GM12878 (cell line): ENCODE results near the gene TFCP2L1. TPM values are rescaled to one million over a fixed set of nuclear protein-coding genes. Genes with fewer than 3 reads are reported as not detected.

ENCODE experiments used
- ATAC-seq: fragments of 200-7000 bp; cut with Tn5 transposase; 3 replicates; pipeline ENCODE4 v1.9.1; 2020; ENCODE audit warnings: mild to moderate bottlenecking, moderate library complexity
- BruUV-seq: library from RNA; stranded (reverse); fragments of 400-500 nt; replicated peaks from 2 replicates; lab custom pipeline; 2021; lab: Mats Ljungman, UMichigan
- CTCF ChIA-PET: fragments of 300-600 bp; sonication (Branson Sonifier 250); formaldehyde crosslinking; extraction: SDS; loops from one replicate; lab custom pipeline; 2021; ENCODE audit warnings: inconsistent platforms; lab: Yijun Ruan, JAX
- POLR2A ChIA-PET: fragments of 350-600 bp; formaldehyde crosslinking; extraction: SDS; loops from one replicate; lab custom pipeline; 2021; ENCODE audit warnings: inconsistent platforms; lab: Charles Lee
- RAD21 ChIA-PET: fragments of 300-600 bp; sonication (Branson Sonifier 250); formaldehyde crosslinking; loops from one replicate; lab custom pipeline; 2023; ENCODE audit warnings: antibody characterized with exemption; ENCODE audit not compliant: unreplicated experiment; lab: Charles Lee
- SMC1A ChIA-PET: fragments of 300-600 bp; sonication (Branson Sonifier 250); formaldehyde crosslinking; loops from one replicate; lab custom pipeline; 2023; ENCODE audit not compliant: unreplicated experiment, uncharacterized antibody; lab: Charles Lee
- DNase-seq: peaks from one replicate; pipeline ENCODE4 v3.0.0-alpha.2; 2011; ENCODE audit warnings: low read depth, low spot score
- FAIRE-seq: peaks from 3 replicates; lab custom pipeline; 2011; peaks lifted over from hg19 to GRCh38; lab: Jason Lieb, UNC
- H2AFZ ChIP-seq: 2 replicates; pipeline ENCODE4 v1.6.0; 2011; ENCODE audit warnings: low read depth, low read length, control low read depth; ENCODE audit not compliant: control insufficient read depth
- H3K27ac ChIP-seq: 2 replicates; pipeline ENCODE4 v1.5.1; 2011; ENCODE audit warnings: control low read depth; ENCODE audit not compliant: control insufficient read depth, insufficient read depth
- H3K27me3 ChIP-seq, 2 experiments: replicated peaks in 1 of 2; 2 replicates each; pipeline versions ENCODE4 v1.6.0 to v1.6.1; 2011; ENCODE audit warnings: low read length in 1 of 2; ENCODE audit not compliant: control insufficient read depth in 2 of 2, insufficient read depth in 2 of 2
- H3K36me3 ChIP-seq, 2 experiments: 2 replicates each; pipeline ENCODE4 v1.5.1; 2011; ENCODE audit warnings: low read length in 1 of 2; ENCODE audit not compliant: control insufficient read depth in 2 of 2, insufficient read depth in 2 of 2
- H3K4me1 ChIP-seq: 2 replicates; pipeline ENCODE4 v1.6.1; 2011; ENCODE audit warnings: mild to moderate bottlenecking, low read length, moderate library complexity, mixed read lengths; ENCODE audit not compliant: control insufficient read depth, insufficient read depth
- H3K4me2 ChIP-seq: 2 replicates; pipeline ENCODE4 v1.6.0; 2011; ENCODE audit warnings: control low read depth; ENCODE audit not compliant: control insufficient read depth, insufficient read depth
- H3K4me3 ChIP-seq: fragments of 200-600 bp; sonication (generic); 2 replicates; pipeline ENCODE4 v1.5.1; 2016
- H3K79me2 ChIP-seq: 2 replicates; pipeline ENCODE4 v1.6.0; 2011; ENCODE audit warnings: low read length; ENCODE audit not compliant: control insufficient read depth, insufficient read depth
- H3K9ac ChIP-seq: 2 replicates; pipeline ENCODE4 v1.8.0; 2011; ENCODE audit warnings: low read length, control low read depth, mixed read lengths; ENCODE audit not compliant: control insufficient read depth, insufficient read depth
- H3K9me3 ChIP-seq: replicated peaks from 3 replicates; pipeline ENCODE4 v1.5.1; 2011; ENCODE audit warnings: mild to moderate bottlenecking, low read length; ENCODE audit not compliant: control insufficient read depth, insufficient read depth
- H4K20me1 ChIP-seq: 2 replicates; pipeline ENCODE4 v1.6.0; 2011; ENCODE audit not compliant: control insufficient read depth, insufficient read depth
- RBBP5 ChIP-seq: fragments of 200-600 bp; sonication (generic); conservative IDR thresholded peaks from 2 replicates; pipeline ENCODE4 v1.6.1; 2016
- RCOR1 ChIP-seq: conservative IDR thresholded peaks from 2 replicates; pipeline ENCODE4 v1.6.1; 2012; ENCODE audit warnings: low read depth, low read length, improper control_type of control experiment
- SKIL ChIP-seq: fragments of 450-650 bp; IDR thresholded peaks from 2 replicates; pipeline ENCODE4 v1.6.1; 2017; ENCODE audit warnings: mild to moderate bottlenecking, low read depth, inconsistent platforms; ENCODE audit not compliant: poor library complexity, severe bottlenecking
- SREBF1 ChIP-seq: IDR thresholded peaks from 2 replicates; pipeline ENCODE4 v1.6.1; 2012; ENCODE audit warnings: mild to moderate bottlenecking, low read length
- SUPT20H ChIP-seq: IDR thresholded peaks from 2 replicates; pipeline ENCODE4 v1.6.1; 2011; ENCODE audit warnings: low read depth, mild to moderate bottlenecking, low read length, moderate library complexity, borderline replicate concordance; ENCODE audit not compliant: control insufficient read depth
- ZZZ3 ChIP-seq: IDR thresholded peaks from 2 replicates; pipeline ENCODE4 v1.6.1; 2011; ENCODE audit warnings: low read depth; ENCODE audit not compliant: control insufficient read depth, insufficient read length
- WGBS: methylation state at CpG from one replicate; pipeline ENCODE4 v1.1.6; 2016; ENCODE audit warnings: low lambda C conversion rate; ENCODE audit not compliant: insufficient replicate concordance, insufficient coverage; ENCODE audit errors: missing lambda C conversion rate; 5-methylcytosine and 5-hydroxymethylcytosine counted together
- in situ Hi-C: fragments of 300-500 bp; cut with MboI; formaldehyde crosslinking; loops from 9 replicates; pipeline ENCODE4 v1.14.3; 2018; ENCODE audit warnings: mixed read lengths
- intact Hi-C: fragments of 100-400 bp; cut with micrococcal nuclease; formaldehyde crosslinking; loops from one replicate; pipeline ENCODE4 v1.14.2; 2022; ENCODE audit not compliant: unreplicated experiment
- polyA plus RNA-seq, 11 experiments: library from polyadenylated mRNA; depleted of rRNA in 4 of 11; unstranded in 6 of 11; stranded (reverse) in 5 of 11; fragments of >200 nt; fragmentation: Nextera tagmentation in 4 of 11; fragmentation: Illumina TruSeq in 1 of 11; extraction: Ambion mirVana in 4 of 11; extraction: Trizol in 1 of 11; gene quantifications; 1 replicate in 1 of 11; 2 replicates in 10 of 11; pipeline versions ENCODE4 v1.2.1 to v1.2.3, GENCODE V29; 2011 to 2016; ENCODE audit warnings: inconsistent platforms in 2 of 11, missing spikeins in 2 of 11, low read depth in 1 of 11
- total RNA-seq, 4 experiments: library from RNA; depleted of rRNA in 3 of 4; stranded (reverse); fragments of >200 nt in 3 of 4; fragmentation: Illumina TruSeq in 1 of 4; extraction: Trizol in 1 of 4; gene quantifications; 2 replicates each; pipeline versions ENCODE4 v1.2.1 to v1.2.3, GENCODE V29; 2013 to 2021
- TF ChIP-seq, protein P1 (sequence below): fragments of 450-650 bp; IDR thresholded peaks from 2 replicates; pipeline ENCODE4 v1.6.1; 2014; ENCODE audit warnings: mild to moderate bottlenecking
- TF ChIP-seq, protein P2 (sequence below): fragments of 450-650 bp; IDR thresholded peaks from 2 replicates; pipeline ENCODE4 v1.6.1; 2017; ENCODE audit warnings: mild to moderate bottlenecking
- TF ChIP-seq, protein P3 (sequence below): fragments of 450-650 bp; IDR thresholded peaks from 2 replicates; pipeline ENCODE4 v1.6.1; 2017; ENCODE audit warnings: low read depth, mild to moderate bottlenecking, moderate library complexity

Gene TFCP2L1
- total and polyA plus RNA-seq, 10 of the 15 experiments (the other 5 are each of a cell fraction or from before 2014, with no cell fraction given) = 0.02 to 0.21 (median 0.09) TPM; not detected in 1

DNA sequence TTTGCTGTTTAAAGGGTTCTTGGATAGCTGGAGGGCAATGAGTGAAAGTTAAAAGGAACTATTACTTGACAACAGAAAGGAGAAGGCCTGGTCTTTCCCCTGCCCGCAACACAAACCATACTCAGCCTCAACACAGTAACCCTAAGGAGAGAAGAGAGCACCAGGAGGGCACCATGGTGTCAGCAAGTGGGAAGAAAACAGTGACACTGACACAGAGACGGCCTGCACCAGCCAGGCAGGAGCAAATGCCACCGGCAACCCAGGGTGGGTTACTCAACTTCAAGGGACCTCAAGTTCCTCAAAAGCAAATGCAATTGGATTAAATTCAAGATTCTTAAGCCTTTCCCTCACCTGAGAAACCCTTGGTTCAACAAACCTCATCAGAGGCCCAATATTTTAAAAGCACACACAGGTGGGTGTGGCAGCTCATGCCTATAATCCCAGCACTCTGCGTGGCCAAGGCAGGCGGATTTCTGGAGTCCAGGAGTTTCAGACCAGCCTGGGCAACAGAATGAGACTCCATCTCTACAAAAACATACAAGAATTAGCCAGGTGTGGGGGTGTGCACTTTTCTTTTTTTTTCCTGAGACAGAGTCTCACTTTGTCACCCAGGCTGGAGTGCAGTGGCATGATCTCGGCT lies 52.3 kb downstream of the TFCP2L1 start:
- no peak overlapping the region for H2AFZ ChIP-seq
- ChIA-PET POLR2A (no interaction called here), SMC1A (no interaction called here), RAD21 (no interaction called here), CTCF (no interaction called here)
- intact Hi-C loops = no loop called here
- BruUV-seq = no TSS peak
- WGBS = 53% methylated on average over 6 of the region's 6 CpGs
- ATAC-seq (no peak), DNase-seq (no peak), FAIRE-seq (no peak)
- TF ChIP-seq, protein P1, sequence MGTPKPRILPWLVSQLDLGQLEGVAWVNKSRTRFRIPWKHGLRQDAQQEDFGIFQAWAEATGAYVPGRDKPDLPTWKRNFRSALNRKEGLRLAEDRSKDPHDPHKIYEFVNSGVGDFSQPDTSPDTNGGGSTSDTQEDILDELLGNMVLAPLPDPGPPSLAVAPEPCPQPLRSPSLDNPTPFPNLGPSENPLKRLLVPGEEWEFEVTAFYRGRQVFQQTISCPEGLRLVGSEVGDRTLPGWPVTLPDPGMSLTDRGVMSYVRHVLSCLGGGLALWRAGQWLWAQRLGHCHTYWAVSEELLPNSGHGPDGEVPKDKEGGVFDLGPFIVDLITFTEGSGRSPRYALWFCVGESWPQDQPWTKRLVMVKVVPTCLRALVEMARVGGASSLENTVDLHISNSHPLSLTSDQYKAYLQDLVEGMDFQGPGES = no peak
- TF ChIP-seq, protein P2, sequence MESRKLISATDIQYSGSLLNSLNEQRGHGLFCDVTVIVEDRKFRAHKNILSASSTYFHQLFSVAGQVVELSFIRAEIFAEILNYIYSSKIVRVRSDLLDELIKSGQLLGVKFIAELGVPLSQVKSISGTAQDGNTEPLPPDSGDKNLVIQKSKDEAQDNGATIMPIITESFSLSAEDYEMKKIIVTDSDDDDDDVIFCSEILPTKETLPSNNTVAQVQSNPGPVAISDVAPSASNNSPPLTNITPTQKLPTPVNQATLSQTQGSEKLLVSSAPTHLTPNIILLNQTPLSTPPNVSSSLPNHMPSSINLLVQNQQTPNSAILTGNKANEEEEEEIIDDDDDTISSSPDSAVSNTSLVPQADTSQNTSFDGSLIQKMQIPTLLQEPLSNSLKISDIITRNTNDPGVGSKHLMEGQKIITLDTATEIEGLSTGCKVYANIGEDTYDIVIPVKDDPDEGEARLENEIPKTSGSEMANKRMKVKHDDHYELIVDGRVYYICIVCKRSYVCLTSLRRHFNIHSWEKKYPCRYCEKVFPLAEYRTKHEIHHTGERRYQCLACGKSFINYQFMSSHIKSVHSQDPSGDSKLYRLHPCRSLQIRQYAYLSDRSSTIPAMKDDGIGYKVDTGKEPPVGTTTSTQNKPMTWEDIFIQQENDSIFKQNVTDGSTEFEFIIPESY = no peak
- TF ChIP-seq, protein P3, sequence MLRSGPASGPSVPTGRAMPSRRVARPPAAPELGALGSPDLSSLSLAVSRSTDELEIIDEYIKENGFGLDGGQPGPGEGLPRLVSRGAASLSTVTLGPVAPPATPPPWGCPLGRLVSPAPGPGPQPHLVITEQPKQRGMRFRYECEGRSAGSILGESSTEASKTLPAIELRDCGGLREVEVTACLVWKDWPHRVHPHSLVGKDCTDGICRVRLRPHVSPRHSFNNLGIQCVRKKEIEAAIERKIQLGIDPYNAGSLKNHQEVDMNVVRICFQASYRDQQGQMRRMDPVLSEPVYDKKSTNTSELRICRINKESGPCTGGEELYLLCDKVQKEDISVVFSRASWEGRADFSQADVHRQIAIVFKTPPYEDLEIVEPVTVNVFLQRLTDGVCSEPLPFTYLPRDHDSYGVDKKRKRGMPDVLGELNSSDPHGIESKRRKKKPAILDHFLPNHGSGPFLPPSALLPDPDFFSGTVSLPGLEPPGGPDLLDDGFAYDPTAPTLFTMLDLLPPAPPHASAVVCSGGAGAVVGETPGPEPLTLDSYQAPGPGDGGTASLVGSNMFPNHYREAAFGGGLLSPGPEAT = no peak
- TF ChIP-seq SREBF1 (no peak), RBBP5 (no peak), SUPT20H (no peak), RCOR1 (no peak), SKIL (no peak), ZZZ3 (no peak)
- H3K4me3 ChIP-seq = no peak overlapping the region
- H3K4me2 ChIP-seq = no peak overlapping the region
- in situ Hi-C loops = no loop called here
- peaks cover 0 to 2% of the 10 kb centered on the region in 2 experiments; a peak in 1 of 4 replicates for H3K27me3 ChIP-seq
- H4K20me1 ChIP-seq = no peaks in the 10 kb centered on the region
- no peaks in the 10 kb centered on the region for H3K36me3 ChIP-seq
- H3K27ac ChIP-seq = no peak overlapping the region
- H3K9ac ChIP-seq = no peak overlapping the region
- no peaks in the 10 kb centered on the region for H3K4me1 ChIP-seq
- H3K9me3 ChIP-seq = no peaks in the 10 kb centered on the region
- H3K79me2 ChIP-seq = no peaks in the 10 kb centered on the region
